RWPE2 (cell line): ENCODE measurements around the gene SLC28A1.

Experiments used
- ATAC-seq: fragments of 200-7000 bp; cut with Tn5 transposase; 3 replicates; pipeline ENCODE4 v1.9.1; 2021; ENCODE audit warnings: low read depth
- DNase-seq: peaks from one replicate; pipeline ENCODE4 v3.0.0-alpha.2; 2020; ENCODE audit warnings: low spot score
- H3K27ac ChIP-seq: fragments of 450-650 bp; 2 replicates; pipeline ENCODE4 v1.5.1; 2017; ENCODE audit warnings: mild to moderate bottlenecking; ENCODE audit not compliant: poor library complexity, severe bottlenecking
- H3K27me3 ChIP-seq: fragments of 250-450 bp; sonication (Bioruptor Pico); 2 replicates; pipeline ENCODE4 v1.5.1; 2021; ENCODE audit warnings: mild to moderate bottlenecking, moderate library complexity; ENCODE audit not compliant: insufficient read depth, poor library complexity, severe bottlenecking
- H3K36me3 ChIP-seq: fragments of 250-450 bp; sonication (Bioruptor Pico); 2 replicates; pipeline ENCODE4 v1.5.1; 2020; ENCODE audit warnings: low read depth, mild to moderate bottlenecking, moderate library complexity
- H3K4me1 ChIP-seq: fragments of 250-450 bp; sonication (Bioruptor Pico); 2 replicates; pipeline ENCODE4 v1.5.1; 2021; ENCODE audit warnings: mild to moderate bottlenecking, moderate library complexity; ENCODE audit not compliant: insufficient read depth, poor library complexity, severe bottlenecking
- H3K4me3 ChIP-seq: fragments of 250-450 bp; sonication (Bioruptor Pico); 2 replicates; pipeline ENCODE4 v1.5.1; 2021; ENCODE audit warnings: mild to moderate bottlenecking, moderate library complexity; ENCODE audit not compliant: severe bottlenecking
- H3K9me3 ChIP-seq: fragments of 250-450 bp; sonication (Bioruptor Pico); 2 replicates; pipeline ENCODE4 v1.5.1; 2021; ENCODE audit warnings: mild to moderate bottlenecking, moderate library complexity; ENCODE audit not compliant: severe bottlenecking
- TF ChIP-seq, protein P1 (sequence below): fragments of 450-650 bp; IDR thresholded peaks from one replicate; pipeline ENCODE4 v1.5.1; 2017; ENCODE audit warnings: mild to moderate bottlenecking, moderate library complexity; ENCODE audit not compliant: poor library complexity, severe bottlenecking

Gene SLC28A1

GRCh38 chr15:84901540-84901939, 17.1 kb downstream of the SLC28A1 start:
- ATAC-seq, result no peak
- Histone ChIP-seq H3K36me3 (no peaks in the 10 kb centered on the region), H3K4me1 (no peaks in the 10 kb centered on the region)

DNA sequence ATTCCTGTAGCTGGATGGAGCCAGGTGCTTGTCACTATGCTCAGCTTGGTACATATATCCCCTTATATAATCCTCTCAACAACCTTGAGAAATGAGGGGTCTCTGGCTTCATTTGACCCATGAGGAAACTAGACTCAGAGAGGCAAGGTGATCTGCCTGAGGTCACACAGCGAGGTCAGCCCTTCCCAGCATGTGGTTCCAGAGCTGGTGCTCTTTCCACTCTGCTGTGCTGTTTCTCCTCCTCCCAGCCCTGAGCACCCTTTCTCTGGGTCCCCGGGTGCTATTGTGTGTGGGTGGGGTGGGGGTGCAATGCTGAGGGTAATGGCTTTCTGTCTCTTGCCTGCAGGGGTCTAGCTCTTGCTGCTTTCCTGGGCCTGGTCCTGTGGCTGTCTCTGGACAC, 19.3 kb downstream of the SLC28A1 start:
- no peaks in the 10 kb centered on the region for H3K4me1 ChIP-seq

More at GRCh38 chr15:84901540-84901939, 17.1 kb downstream of the SLC28A1 start:
- Histone ChIP-seq H3K27me3 (no peaks in the 10 kb centered on the region), H3K4me3 (no peak overlapping the region), H3K27ac (no peak overlapping the region), H3K9me3 (no peaks in the 10 kb centered on the region)
- no peak for DNase-seq
- TF ChIP-seq, protein P1, sequence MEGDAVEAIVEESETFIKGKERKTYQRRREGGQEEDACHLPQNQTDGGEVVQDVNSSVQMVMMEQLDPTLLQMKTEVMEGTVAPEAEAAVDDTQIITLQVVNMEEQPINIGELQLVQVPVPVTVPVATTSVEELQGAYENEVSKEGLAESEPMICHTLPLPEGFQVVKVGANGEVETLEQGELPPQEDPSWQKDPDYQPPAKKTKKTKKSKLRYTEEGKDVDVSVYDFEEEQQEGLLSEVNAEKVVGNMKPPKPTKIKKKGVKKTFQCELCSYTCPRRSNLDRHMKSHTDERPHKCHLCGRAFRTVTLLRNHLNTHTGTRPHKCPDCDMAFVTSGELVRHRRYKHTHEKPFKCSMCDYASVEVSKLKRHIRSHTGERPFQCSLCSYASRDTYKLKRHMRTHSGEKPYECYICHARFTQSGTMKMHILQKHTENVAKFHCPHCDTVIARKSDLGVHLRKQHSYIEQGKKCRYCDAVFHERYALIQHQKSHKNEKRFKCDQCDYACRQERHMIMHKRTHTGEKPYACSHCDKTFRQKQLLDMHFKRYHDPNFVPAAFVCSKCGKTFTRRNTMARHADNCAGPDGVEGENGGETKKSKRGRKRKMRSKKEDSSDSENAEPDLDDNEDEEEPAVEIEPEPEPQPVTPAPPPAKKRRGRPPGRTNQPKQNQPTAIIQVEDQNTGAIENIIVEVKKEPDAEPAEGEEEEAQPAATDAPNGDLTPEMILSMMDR, result no peak

GRCh38 chr15:84904419-84904818, 20.0 kb downstream of the SLC28A1 start:
- H3K4me1 ChIP-seq, result no peaks in the 10 kb centered on the region
- no peak for DNase-seq
- H3K4me3 ChIP-seq, result no peak overlapping the region
- no peak overlapping the region for H3K27ac ChIP-seq
- no peaks in the 10 kb centered on the region for H3K36me3 ChIP-seq
- H3K9me3 ChIP-seq, result no peaks in the 10 kb centered on the region
- ATAC-seq, result no peak
- H3K27me3 ChIP-seq, result no peaks in the 10 kb centered on the region
- TF ChIP-seq, protein P1, result no peak

More for the DNA sequence above, 19.3 kb downstream of the SLC28A1 start:
- H3K27ac ChIP-seq, result no peak overlapping the region
- H3K4me3 ChIP-seq, result no peak overlapping the region
- TF ChIP-seq, protein P1, result no peak
- no peaks in the 10 kb centered on the region for H3K27me3 ChIP-seq
- H3K9me3 ChIP-seq, result no peaks in the 10 kb centered on the region
- H3K36me3 ChIP-seq, result no peaks in the 10 kb centered on the region
- ATAC-seq (no peak), DNase-seq (no peak)

- ATAC-seq, result no peak; the same call in 2 of the 3 replicates
- Histone ChIP-seq H3K4me1 (no peaks in the 10 kb centered on the region), H3K27ac (no peak overlapping the region), H3K36me3 (no peaks in the 10 kb centered on the region), H3K9me3 (no peaks in the 10 kb centered on the region), H3K27me3 (no peaks in the 10 kb centered on the region), H3K4me3 (no peak overlapping the region)
- DNase-seq, result no peak
- TF ChIP-seq, protein P1, result no peak
Observed at GRCh38 chr15:84905016-84905916, 20.8 kb downstream of the SLC28A1 start.

- no peak overlapping the region for H3K27ac ChIP-seq
- TF ChIP-seq, protein P1, result no peak
- no peak for ATAC-seq
Observed at GRCh38 chr15:84907731-84908130, 23.3 kb downstream of the SLC28A1 start.

More at GRCh38 chr15:84907731-84908130, 23.3 kb downstream of the SLC28A1 start:
- Histone ChIP-seq H3K4me1 (peaks cover 15% of the 10 kb centered on the region), H3K27me3 (no peaks in the 10 kb centered on the region), H3K36me3 (no peaks in the 10 kb centered on the region), H3K9me3 (no peaks in the 10 kb centered on the region), H3K4me3 (no peak overlapping the region)
- DNase-seq, result no peak
